Esophagus squamous epithelium (tissue), 4 donors: ENCODE results near the gene C1orf232.

Experiments used
- CTCF ChIP-seq, 6 experiments: fragments of 450-650 bp in 4 of 6; fragments of 200-600 bp in 2 of 6; sonication (generic) in 2 of 6; IDR thresholded peaks; one replicate each; pipeline ENCODE4 v1.5.1; 2016 to 2019; ENCODE audit warnings: antibody characterized with exemption in 6 of 6, mild to moderate bottlenecking in 4 of 6, moderate library complexity in 4 of 6
- POLR2A ChIP-seq, 4 donors: fragments of 450-650 bp; IDR thresholded peaks; one replicate each; pipeline ENCODE4 v1.6.1; 2017; ENCODE audit warnings: antibody characterized with exemption in 4 of 4, mild to moderate bottlenecking in 4 of 4, moderate library complexity in 3 of 4

GRCh38 chr1:26122988-26123973 is 45.5 kb downstream of the C1orf232 start:
- TF ChIP-seq POLR2A (IDR thresholded peaks at IDR 0.05), result no peak
- TF ChIP-seq CTCF (IDR thresholded peaks at IDR 0.05), result no peak
